WTC11 (cell line): ENCODE data around the gene PCDHA1. TPM values are rescaled to one million over a fixed set of nuclear protein-coding genes. Genes with fewer than 3 reads are reported as not detected.

Source experiments
- CREM ChIP-seq: sonication (generic); formaldehyde crosslinking; IDR thresholded peaks from 2 replicates; pipeline ENCODE4 v1.8.1; 2022; ENCODE audit warnings: mild to moderate bottlenecking, missing genetic modification reagents, moderate library complexity
- ELF4 ChIP-seq: sonication (generic); formaldehyde crosslinking; IDR thresholded peaks from 2 replicates; pipeline ENCODE4 v1.8.1; 2022; ENCODE audit warnings: low read depth, mild to moderate bottlenecking, moderate library complexity, missing genetic modification reagents
- GABPB1 ChIP-seq: sonication (generic); formaldehyde crosslinking; IDR thresholded peaks from 2 replicates; pipeline ENCODE4 v1.8.1; 2023; ENCODE audit warnings: mild to moderate bottlenecking, missing genetic modification reagents
- HMGXB4 ChIP-seq: sonication (generic); formaldehyde crosslinking; IDR thresholded peaks from 2 replicates; pipeline ENCODE4 v1.8.1; 2023; ENCODE audit warnings: mild to moderate bottlenecking, moderate library complexity, missing genetic modification reagents
- IRF1 ChIP-seq: sonication (generic); formaldehyde crosslinking; IDR thresholded peaks from 2 replicates; pipeline ENCODE4 v1.8.0; 2023; ENCODE audit warnings: missing genetic modification reagents
- JAZF1 ChIP-seq: fragments of 250-450 bp; sonication (Bioruptor Pico); IDR thresholded peaks from 2 replicates; pipeline ENCODE4 v1.9.0; 2021; ENCODE audit warnings: moderate library complexity, mild to moderate bottlenecking, inconsistent platforms
- NFATC4 ChIP-seq: fragments of 250-450 bp; sonication (Bioruptor Pico); IDR thresholded peaks from 2 replicates; pipeline ENCODE4 v1.9.0; 2021; ENCODE audit warnings: mild to moderate bottlenecking
- NFYB ChIP-seq: sonication (generic); formaldehyde crosslinking; conservative IDR thresholded peaks from 2 replicates; pipeline ENCODE4 v1.8.0; 2022; ENCODE audit warnings: low read depth, missing genetic modification reagents
- NR1H2 ChIP-seq: sonication (generic); formaldehyde crosslinking; IDR thresholded peaks from 2 replicates; pipeline ENCODE4 v1.9.0; 2021; ENCODE audit warnings: mild to moderate bottlenecking, moderate library complexity, missing genetic modification reagents
- OVOL2 ChIP-seq: fragments of 250-450 bp; sonication (Bioruptor Pico); IDR thresholded peaks from 2 replicates; pipeline ENCODE4 v1.9.0; 2021; ENCODE audit warnings: mild to moderate bottlenecking, borderline replicate concordance
- SOX15 ChIP-seq: fragments of 250-450 bp; sonication (Bioruptor Pico); IDR thresholded peaks from 2 replicates; pipeline ENCODE4 v1.9.0; 2021; ENCODE audit warnings: mild to moderate bottlenecking
- SP1 ChIP-seq: sonication (generic); formaldehyde crosslinking; conservative IDR thresholded peaks from 2 replicates; pipeline ENCODE4 v1.8.1; 2022; ENCODE audit warnings: missing genetic modification reagents
- ZBTB21 ChIP-seq: sonication (generic); formaldehyde crosslinking; IDR thresholded peaks from 2 replicates; pipeline ENCODE4 v1.8.1; 2023; ENCODE audit warnings: mild to moderate bottlenecking, missing genetic modification reagents, borderline replicate concordance
- ZNF121 ChIP-seq: sonication (generic); formaldehyde crosslinking; IDR thresholded peaks from 2 replicates; pipeline ENCODE4 v1.8.0; 2023; ENCODE audit warnings: missing genetic modification reagents
- ZNF232 ChIP-seq: sonication (generic); formaldehyde crosslinking; IDR thresholded peaks from 2 replicates; pipeline ENCODE4 v1.8.0; 2022; ENCODE audit warnings: mild to moderate bottlenecking, missing genetic modification reagents
- ZNF281 ChIP-seq: sonication (generic); formaldehyde crosslinking; IDR thresholded peaks from 2 replicates; pipeline ENCODE4 v1.8.0; 2023; ENCODE audit warnings: mild to moderate bottlenecking, missing genetic modification reagents
- total RNA-seq: library from RNA; stranded (reverse); gene quantifications from 3 replicates; pipeline ENCODE4 v1.2.3, GENCODE V29; 2021
- TF ChIP-seq, protein P1 (sequence below): fragments of 250-450 bp; sonication (Bioruptor Pico); IDR thresholded peaks from 2 replicates; pipeline ENCODE4 v2.1.2; 2022; ENCODE audit warnings: mild to moderate bottlenecking, moderate library complexity
- TF ChIP-seq, protein P2 (sequence below): sonication (generic); formaldehyde crosslinking; IDR thresholded peaks from 2 replicates; pipeline ENCODE4 v1.8.0; 2022; ENCODE audit warnings: mild to moderate bottlenecking, missing genetic modification reagents
- TF ChIP-seq, protein P3 (sequence below): sonication (generic); formaldehyde crosslinking; IDR thresholded peaks from 2 replicates; pipeline ENCODE4 v1.8.1; 2023; ENCODE audit warnings: mild to moderate bottlenecking, missing genetic modification reagents, borderline replicate concordance
- TF ChIP-seq, protein P4 (sequence below): sonication (generic); formaldehyde crosslinking; IDR thresholded peaks from 2 replicates; pipeline ENCODE4 v1.8.1; 2023; ENCODE audit warnings: mild to moderate bottlenecking, missing genetic modification reagents, moderate library complexity
- TF ChIP-seq, protein P5 (sequence below): fragments of 250-450 bp; sonication (Bioruptor Pico); IDR thresholded peaks from 2 replicates; pipeline ENCODE4 v1.8.0; 2021; ENCODE audit warnings: mild to moderate bottlenecking
- TF ChIP-seq, protein P6 (sequence below): fragments of 250-450 bp; sonication (Bioruptor Pico); conservative IDR thresholded peaks from 2 replicates; pipeline ENCODE4 v1.9.0; 2021; ENCODE audit warnings: mild to moderate bottlenecking

The PCDHA1 gene
- total RNA-seq, 1 experiment from 2014 or later = 2.4 TPM

DNA sequence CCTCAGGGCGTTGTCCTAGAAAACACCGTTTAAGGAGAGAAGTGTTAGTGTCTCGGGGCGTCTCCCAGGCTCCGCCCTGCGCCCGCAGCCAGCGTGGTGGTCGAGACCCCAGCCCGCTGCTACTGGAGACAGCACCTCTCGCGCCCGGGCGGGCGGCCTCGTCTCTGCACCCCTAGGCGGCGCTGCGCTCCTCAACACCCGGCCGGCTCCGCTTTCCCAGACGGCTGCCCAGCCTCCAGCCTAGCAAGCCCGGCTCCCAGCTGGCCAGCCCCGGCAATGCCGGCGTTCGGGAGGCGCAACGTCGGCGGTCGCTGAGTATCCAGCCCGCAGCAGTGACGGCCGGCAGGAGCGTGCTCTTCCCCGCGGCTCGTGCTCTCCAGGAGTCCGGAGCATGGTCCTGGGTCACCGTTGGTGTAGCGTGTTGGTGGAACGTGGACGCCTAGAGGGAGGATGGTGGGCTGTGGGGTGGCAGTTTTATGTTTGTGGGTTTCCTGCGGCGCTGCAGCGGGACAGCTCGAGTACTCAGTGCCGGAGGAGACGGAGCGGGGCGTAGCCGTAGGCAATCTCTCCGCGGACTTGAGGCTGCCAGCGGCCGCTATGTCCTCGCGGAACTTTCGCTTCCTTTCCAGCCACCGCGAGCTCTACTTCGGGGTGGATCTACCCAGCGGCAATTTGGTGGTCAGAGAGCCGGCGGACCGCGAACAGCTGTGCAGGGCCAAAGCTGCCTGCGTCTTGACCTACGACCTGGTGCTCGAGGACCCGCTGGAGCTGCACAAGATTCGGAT is 140.7 kb downstream of the PCDHA1 start (continued):
- TF ChIP-seq, protein P1, sequence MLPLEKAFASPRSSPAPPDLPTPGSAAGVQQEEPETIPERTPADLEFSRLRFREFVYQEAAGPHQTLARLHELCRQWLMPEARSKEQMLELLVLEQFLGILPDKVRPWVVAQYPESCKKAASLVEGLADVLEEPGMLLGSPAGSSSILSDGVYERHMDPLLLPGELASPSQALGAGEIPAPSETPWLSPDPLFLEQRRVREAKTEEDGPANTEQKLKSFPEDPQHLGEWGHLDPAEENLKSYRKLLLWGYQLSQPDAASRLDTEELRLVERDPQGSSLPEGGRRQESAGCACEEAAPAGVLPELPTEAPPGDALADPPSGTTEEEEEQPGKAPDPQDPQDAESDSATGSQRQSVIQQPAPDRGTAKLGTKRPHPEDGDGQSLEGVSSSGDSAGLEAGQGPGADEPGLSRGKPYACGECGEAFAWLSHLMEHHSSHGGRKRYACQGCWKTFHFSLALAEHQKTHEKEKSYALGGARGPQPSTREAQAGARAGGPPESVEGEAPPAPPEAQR (CRISPR knock-in tag) = no peak
- no peak for TF ChIP-seq OVOL2 (CRISPR knock-in tag)
- TF ChIP-seq, protein P2, sequence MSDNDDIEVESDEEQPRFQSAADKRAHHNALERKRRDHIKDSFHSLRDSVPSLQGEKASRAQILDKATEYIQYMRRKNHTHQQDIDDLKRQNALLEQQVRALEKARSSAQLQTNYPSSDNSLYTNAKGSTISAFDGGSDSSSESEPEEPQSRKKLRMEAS (CRISPR knock-in tag) = peak; percentile 86
- TF ChIP-seq ZNF121 = no peak
- TF ChIP-seq HMGXB4 = peak; percentile 100
- TF ChIP-seq, protein P3, sequence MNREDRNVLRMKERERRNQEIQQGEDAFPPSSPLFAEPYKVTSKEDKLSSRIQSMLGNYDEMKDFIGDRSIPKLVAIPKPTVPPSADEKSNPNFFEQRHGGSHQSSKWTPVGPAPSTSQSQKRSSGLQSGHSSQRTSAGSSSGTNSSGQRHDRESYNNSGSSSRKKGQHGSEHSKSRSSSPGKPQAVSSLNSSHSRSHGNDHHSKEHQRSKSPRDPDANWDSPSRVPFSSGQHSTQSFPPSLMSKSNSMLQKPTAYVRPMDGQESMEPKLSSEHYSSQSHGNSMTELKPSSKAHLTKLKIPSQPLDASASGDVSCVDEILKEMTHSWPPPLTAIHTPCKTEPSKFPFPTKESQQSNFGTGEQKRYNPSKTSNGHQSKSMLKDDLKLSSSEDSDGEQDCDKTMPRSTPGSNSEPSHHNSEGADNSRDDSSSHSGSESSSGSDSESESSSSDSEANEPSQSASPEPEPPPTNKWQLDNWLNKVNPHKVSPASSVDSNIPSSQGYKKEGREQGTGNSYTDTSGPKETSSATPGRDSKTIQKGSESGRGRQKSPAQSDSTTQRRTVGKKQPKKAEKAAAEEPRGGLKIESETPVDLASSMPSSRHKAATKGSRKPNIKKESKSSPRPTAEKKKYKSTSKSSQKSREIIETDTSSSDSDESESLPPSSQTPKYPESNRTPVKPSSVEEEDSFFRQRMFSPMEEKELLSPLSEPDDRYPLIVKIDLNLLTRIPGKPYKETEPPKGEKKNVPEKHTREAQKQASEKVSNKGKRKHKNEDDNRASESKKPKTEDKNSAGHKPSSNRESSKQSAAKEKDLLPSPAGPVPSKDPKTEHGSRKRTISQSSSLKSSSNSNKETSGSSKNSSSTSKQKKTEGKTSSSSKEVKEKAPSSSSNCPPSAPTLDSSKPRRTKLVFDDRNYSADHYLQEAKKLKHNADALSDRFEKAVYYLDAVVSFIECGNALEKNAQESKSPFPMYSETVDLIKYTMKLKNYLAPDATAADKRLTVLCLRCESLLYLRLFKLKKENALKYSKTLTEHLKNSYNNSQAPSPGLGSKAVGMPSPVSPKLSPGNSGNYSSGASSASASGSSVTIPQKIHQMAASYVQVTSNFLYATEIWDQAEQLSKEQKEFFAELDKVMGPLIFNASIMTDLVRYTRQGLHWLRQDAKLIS = no peak; the same call in 1 of the 2 replicates
- peak; percentile 79 for TF ChIP-seq SP1 (CRISPR knock-in tag)
- TF ChIP-seq IRF1 (CRISPR knock-in tag) = no peak
- TF ChIP-seq, protein P4, sequence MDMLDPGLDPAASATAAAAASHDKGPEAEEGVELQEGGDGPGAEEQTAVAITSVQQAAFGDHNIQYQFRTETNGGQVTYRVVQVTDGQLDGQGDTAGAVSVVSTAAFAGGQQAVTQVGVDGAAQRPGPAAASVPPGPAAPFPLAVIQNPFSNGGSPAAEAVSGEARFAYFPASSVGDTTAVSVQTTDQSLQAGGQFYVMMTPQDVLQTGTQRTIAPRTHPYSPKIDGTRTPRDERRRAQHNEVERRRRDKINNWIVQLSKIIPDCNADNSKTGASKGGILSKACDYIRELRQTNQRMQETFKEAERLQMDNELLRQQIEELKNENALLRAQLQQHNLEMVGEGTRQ (CRISPR knock-in tag) = 0 out of 2 replicates have a peak, but pooled peaks have one; percentile 3
- TF ChIP-seq, protein P5, sequence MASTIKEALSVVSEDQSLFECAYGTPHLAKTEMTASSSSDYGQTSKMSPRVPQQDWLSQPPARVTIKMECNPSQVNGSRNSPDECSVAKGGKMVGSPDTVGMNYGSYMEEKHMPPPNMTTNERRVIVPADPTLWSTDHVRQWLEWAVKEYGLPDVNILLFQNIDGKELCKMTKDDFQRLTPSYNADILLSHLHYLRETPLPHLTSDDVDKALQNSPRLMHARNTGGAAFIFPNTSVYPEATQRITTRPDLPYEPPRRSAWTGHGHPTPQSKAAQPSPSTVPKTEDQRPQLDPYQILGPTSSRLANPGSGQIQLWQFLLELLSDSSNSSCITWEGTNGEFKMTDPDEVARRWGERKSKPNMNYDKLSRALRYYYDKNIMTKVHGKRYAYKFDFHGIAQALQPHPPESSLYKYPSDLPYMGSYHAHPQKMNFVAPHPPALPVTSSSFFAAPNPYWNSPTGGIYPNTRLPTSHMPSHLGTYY (CRISPR knock-in tag) = no peak
- TF ChIP-seq, protein P6, sequence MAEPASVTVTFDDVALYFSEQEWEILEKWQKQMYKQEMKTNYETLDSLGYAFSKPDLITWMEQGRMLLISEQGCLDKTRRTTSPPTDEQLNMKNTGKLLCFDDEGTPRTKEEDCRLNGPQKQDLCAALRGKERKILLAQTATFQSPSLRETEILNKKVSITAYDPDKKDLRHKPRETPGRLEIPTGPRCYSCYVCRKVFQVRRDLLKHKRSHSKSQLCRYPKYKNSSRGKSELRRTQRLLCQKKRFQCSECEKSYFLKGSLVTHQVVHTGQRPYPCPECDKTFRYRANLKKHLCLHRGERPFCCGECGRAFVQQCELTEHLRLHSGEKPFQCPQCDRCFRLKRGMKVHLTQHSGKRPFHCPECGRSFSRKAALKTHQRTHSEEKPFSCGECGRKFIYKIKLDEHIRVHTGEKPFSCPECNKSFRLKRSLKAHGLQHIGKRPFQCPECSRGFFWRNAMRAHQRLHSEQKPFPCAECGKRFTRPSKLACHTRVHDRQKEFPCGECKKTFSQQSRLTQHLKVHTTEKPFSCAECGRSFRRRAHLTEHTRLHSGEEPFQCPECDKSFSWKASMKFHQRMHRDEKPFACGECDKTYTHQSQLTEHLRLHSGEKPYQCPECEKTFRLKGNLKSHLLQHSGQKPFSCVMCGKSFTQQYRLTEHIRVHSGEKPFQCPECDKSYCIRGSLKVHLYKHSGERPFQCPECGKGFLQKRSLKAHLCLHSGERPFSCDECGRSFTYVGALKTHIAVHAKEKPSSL (CRISPR knock-in tag) = no peak
- TF ChIP-seq JAZF1 = no peak
- TF ChIP-seq SOX15 = no peak
- TF ChIP-seq NR1H2 = no peak
- no peak for TF ChIP-seq ZBTB21 (CRISPR knock-in tag)
- peak; percentile 71; the same call in 1 of the 2 replicates for TF ChIP-seq CREM (CRISPR knock-in tag)
- no peak for TF ChIP-seq ELF4 (CRISPR knock-in tag)
- no peak for TF ChIP-seq GABPB1
- TF ChIP-seq ZNF232 (CRISPR knock-in tag) = no peak
- 0 out of 2 replicates have a peak, but pooled peaks have one; percentile 11 for TF ChIP-seq NFYB
- no peak for TF ChIP-seq ZNF281 (CRISPR knock-in tag)
- no peak for TF ChIP-seq NFATC4 (CRISPR knock-in tag)
